Measurements from ENCODE around the gene GXYLT2. TPM values are rescaled to one million over a fixed set of nuclear protein-coding genes. Genes with fewer than 3 reads are reported as not detected.
"Not testable (repeated sequence)": the region's sequence is repeated elsewhere in the genome, so short reads cannot be mapped to it uniquely, and the experiment has no call there.

The GXYLT2 gene
- total RNA-seq, 3 donors from 2014 or later, result 5.3 to 12.5 (median 6.1) TPM

GRCh38 chr3:72912532-72912931 is 24.7 kb downstream of the GXYLT2 start:
- Histone ChIP-seq H3K4me1 (ENCODE audit: low read depth) (no peaks in the 10 kb centered on the region), H3K36me3 (ENCODE audit: low read depth) (no peaks in the 10 kb centered on the region), H3K9me3 (no peaks in the 10 kb centered on the region), H3K4me3 (no peak overlapping the region)
- intact Hi-C loops (cut with DNase I, micrococcal nuclease), result no loop called here
- no peak for ATAC-seq
- DNase-seq, result no peak
- TF ChIP-seq, protein P1, sequence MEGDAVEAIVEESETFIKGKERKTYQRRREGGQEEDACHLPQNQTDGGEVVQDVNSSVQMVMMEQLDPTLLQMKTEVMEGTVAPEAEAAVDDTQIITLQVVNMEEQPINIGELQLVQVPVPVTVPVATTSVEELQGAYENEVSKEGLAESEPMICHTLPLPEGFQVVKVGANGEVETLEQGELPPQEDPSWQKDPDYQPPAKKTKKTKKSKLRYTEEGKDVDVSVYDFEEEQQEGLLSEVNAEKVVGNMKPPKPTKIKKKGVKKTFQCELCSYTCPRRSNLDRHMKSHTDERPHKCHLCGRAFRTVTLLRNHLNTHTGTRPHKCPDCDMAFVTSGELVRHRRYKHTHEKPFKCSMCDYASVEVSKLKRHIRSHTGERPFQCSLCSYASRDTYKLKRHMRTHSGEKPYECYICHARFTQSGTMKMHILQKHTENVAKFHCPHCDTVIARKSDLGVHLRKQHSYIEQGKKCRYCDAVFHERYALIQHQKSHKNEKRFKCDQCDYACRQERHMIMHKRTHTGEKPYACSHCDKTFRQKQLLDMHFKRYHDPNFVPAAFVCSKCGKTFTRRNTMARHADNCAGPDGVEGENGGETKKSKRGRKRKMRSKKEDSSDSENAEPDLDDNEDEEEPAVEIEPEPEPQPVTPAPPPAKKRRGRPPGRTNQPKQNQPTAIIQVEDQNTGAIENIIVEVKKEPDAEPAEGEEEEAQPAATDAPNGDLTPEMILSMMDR (IDR thresholded peaks at IDR 0.05), result no peak

GRCh38 chr3:72914383-72914782 is 26.5 kb downstream of the GXYLT2 start:
- no peaks in the 10 kb centered on the region for H3K9me3 ChIP-seq
- TF ChIP-seq, protein P1 (IDR thresholded peaks at IDR 0.05), result no peak
- no peaks in the 10 kb centered on the region for H3K4me1 ChIP-seq (ENCODE audit: low read depth)
- ATAC-seq (no peak), DNase-seq (no peak)
- H3K36me3 ChIP-seq (ENCODE audit: low read depth), result no peaks in the 10 kb centered on the region
- intact Hi-C loops (cut with DNase I, micrococcal nuclease), result no loop called here
- no peak overlapping the region for H3K4me3 ChIP-seq

DNA sequence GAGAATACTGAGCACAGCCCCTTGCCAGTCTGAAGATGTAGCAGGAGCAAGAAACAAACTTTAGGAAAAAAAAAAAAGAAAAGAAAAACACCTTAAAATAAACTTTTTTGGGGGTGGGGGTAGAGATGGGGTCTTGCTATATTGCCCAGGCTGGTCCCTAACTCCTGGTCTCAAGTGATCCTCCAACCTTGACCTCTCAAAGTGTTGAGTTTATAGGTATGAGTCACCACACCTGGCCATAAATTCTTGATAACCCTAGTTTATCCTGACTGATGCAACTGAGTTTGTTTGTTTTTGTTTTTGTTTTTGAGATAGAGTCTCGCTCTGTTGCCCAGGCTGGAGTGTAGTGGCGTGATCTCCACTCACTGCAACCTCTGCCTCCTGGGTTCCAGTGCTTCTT is 28.4 kb downstream of the GXYLT2 start:
- TF ChIP-seq, protein P1 (IDR thresholded peaks at IDR 0.05), result no peak
- peak; percentile 50 for ATAC-seq

GRCh38 chr3:72919520-72919919 is 31.7 kb downstream of the GXYLT2 start:
- intact Hi-C loops (cut with DNase I, micrococcal nuclease), result no loop called here
- H3K36me3 ChIP-seq (ENCODE audit: low read depth), result no peaks in the 10 kb centered on the region
- TF ChIP-seq, protein P1 (IDR thresholded peaks at IDR 0.05), result no peak

More for the DNA sequence above, 28.4 kb downstream of the GXYLT2 start:
- Histone ChIP-seq H3K4me1 (ENCODE audit: low read depth) (no peaks in the 10 kb centered on the region), H3K4me3 (no peak overlapping the region), H3K9me3 (no peaks in the 10 kb centered on the region), H3K36me3 (ENCODE audit: low read depth) (no peaks in the 10 kb centered on the region)
- intact Hi-C loops (cut with DNase I, micrococcal nuclease), result no loop called here
- DNase-seq, result no peak

GRCh38 chr3:72924055-72924454 is 36.2 kb downstream of the GXYLT2 start:
- Histone ChIP-seq H3K36me3 (ENCODE audit: low read depth) (no peaks in the 10 kb centered on the region), H3K4me3 (no peak overlapping the region), H3K4me1 (ENCODE audit: low read depth) (no peaks in the 10 kb centered on the region), H3K9me3 (no peaks in the 10 kb centered on the region)
- no peak for DNase-seq
- intact Hi-C loops (cut with DNase I, micrococcal nuclease), result no loop called here
- TF ChIP-seq, protein P1 (IDR thresholded peaks at IDR 0.05), result no peak
- ATAC-seq, result no peak

More at GRCh38 chr3:72919520-72919919, 31.7 kb downstream of the GXYLT2 start:
- H3K9me3 ChIP-seq, result no peaks in the 10 kb centered on the region
- H3K4me1 ChIP-seq (ENCODE audit: low read depth), result no peaks in the 10 kb centered on the region
- ATAC-seq, result no peak
- DNase-seq, result no peak
- H3K4me3 ChIP-seq, result no peak overlapping the region

GRCh38 chr3:72928781-72929735 is 41.2 kb downstream of the GXYLT2 start:
- ATAC-seq; H3K9me3 ChIP-seq; H3K4me3 ChIP-seq; DNase-seq; H3K36me3 ChIP-seq (ENCODE audit: low read depth); intact Hi-C loops (cut with DNase I, micrococcal nuclease): not testable (repeated sequence)
- peaks cover 15% of the 10 kb centered on the region for H3K4me1 ChIP-seq (ENCODE audit: low read depth)
